ENCODE data around the gene SPIN2A. TPM values are rescaled to one million over a fixed set of nuclear protein-coding genes. Genes with fewer than 3 reads are reported as not detected.

The SPIN2A gene
- 2.0 TPM for total RNA-seq

DNA sequence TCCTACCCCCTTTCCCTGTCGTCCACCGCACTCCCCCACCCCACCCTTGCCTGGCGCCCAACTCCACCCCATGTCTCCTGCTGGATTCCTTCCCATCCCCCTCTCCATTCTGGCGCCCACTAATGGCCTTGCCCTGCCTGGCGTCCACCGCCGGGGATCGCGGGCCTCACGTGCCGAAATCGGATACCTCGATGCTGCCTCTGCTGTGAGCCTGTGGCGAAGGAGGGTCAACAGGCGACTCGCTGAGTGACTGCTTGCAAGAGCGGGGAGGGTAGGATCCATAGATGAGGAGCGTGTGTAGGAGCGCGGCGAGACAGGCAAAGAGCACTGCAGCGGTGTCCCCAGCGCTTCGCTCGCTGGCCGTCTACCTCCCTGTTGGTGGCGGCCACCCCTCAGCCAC is at the start of gene SPIN2A:
TSS of gene SPIN2A (minus strand) at position 325 of the 400 bp plus-strand sequence. CDS start 800 bp downstream, outside the sequence.

DNA sequence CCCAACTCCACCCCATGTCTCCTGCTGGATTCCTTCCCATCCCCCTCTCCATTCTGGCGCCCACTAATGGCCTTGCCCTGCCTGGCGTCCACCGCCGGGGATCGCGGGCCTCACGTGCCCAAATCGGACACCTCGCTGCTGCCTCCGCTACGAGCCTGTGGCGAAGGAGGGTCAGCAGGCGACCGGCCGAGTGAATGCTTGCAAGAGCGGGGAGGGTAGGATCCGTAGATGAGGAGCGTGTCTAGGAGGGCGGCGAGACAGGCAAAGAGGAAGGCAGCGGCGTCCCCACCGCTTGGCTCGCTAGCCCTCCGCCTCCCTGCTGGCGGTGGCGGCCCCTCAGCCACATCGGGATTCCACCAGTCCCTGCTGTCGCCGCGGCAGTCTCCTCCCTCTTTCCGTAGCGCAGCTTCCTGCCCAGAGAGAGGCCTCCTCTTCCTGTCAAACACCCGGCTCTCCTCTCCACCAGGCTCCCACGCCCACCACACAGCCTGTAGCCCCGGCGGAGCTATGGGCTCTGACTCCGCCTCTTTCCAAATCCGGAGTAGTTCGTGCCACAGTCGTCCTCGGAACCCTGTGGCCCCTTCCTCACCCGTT is 15.9 kb downstream of the SPIN2A start, which contains the start of gene SPIN2B:
TSS of gene SPIN2B (minus strand) at position 387 of the 594 bp plus-strand sequence.

Other genes with a start within 250 kb of the SPIN2A start
- 33.4 TPM for gene SPIN3, start 141.9 kb downstream of the SPIN2A start, total RNA-seq
- gene SPIN2B, start 15.8 kb downstream of the SPIN2A start, total RNA-seq = 12.0 TPM
- gene FAAH2, start 149.3 kb upstream of the SPIN2A start, total RNA-seq = 3.1 TPM

All from camera-type eye (tissue), 1 donor.